ENCODE results near the gene CNNM4.

- TF ChIP-seq, protein P1, sequence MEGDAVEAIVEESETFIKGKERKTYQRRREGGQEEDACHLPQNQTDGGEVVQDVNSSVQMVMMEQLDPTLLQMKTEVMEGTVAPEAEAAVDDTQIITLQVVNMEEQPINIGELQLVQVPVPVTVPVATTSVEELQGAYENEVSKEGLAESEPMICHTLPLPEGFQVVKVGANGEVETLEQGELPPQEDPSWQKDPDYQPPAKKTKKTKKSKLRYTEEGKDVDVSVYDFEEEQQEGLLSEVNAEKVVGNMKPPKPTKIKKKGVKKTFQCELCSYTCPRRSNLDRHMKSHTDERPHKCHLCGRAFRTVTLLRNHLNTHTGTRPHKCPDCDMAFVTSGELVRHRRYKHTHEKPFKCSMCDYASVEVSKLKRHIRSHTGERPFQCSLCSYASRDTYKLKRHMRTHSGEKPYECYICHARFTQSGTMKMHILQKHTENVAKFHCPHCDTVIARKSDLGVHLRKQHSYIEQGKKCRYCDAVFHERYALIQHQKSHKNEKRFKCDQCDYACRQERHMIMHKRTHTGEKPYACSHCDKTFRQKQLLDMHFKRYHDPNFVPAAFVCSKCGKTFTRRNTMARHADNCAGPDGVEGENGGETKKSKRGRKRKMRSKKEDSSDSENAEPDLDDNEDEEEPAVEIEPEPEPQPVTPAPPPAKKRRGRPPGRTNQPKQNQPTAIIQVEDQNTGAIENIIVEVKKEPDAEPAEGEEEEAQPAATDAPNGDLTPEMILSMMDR (conservative IDR thresholded peaks at IDR 0.05; ENCODE audit: low read depth, low read length) = no peak
- TF ChIP-seq EZH2phosphoT487 (IDR thresholded peaks at IDR 0.05; ENCODE audit: borderline replicate concordance, low read length) = no peak
Observed at GRCh38 chr2:96726131-96726530, 34.6 kb upstream of the CNNM4 start.
